Brain microvascular endothelial cell (primary cell): ENCODE data around the gene IMMP2L.

Experiments
- DNase-seq: peaks from one replicate; pipeline ENCODE4 v3.0.0-alpha.2; 2020
- H3K27ac ChIP-seq: fragments of 250-450 bp; sonication (Bioruptor Pico); 2 replicates; pipeline ENCODE4 v1.5.1; 2020; ENCODE audit warnings: mild to moderate bottlenecking, moderate library complexity
- H3K27me3 ChIP-seq: fragments of 250-450 bp; sonication (Bioruptor Pico); replicated peaks from 2 replicates; pipeline ENCODE4 v1.5.1; 2020; ENCODE audit warnings: mild to moderate bottlenecking
- H3K36me3 ChIP-seq: fragments of 250-450 bp; sonication (Bioruptor Pico); replicated peaks from 2 replicates; pipeline ENCODE4 v1.5.1; 2020; ENCODE audit warnings: mild to moderate bottlenecking
- H3K4me3 ChIP-seq: 2 replicates; pipeline ENCODE4 v1.5.1; 2011; ENCODE audit warnings: low read depth, mild to moderate bottlenecking, control low read depth, low read length, moderate library complexity
- CTCF ChIP-seq: IDR thresholded peaks from 2 replicates; pipeline ENCODE4 v1.5.1; 2011; ENCODE audit warnings: low read depth, mild to moderate bottlenecking, moderate library complexity, low read length, control low read depth, inconsistent platforms; ENCODE audit errors: missing control alignments
- in situ Hi-C: cut with HindIII; loops from 2 replicates; pipeline ENCODE4 v1.10.0; 2017; ENCODE audit warnings: low sequenced_read_pairs, low pct_ligation_motif_present

IMMP2L gene

GRCh38 chr7:111098926-111099250 lies 463.4 kb downstream of the IMMP2L start:
- H3K4me3 ChIP-seq: no peak overlapping the region
- no peak overlapping the region for H3K27ac ChIP-seq
- TF ChIP-seq CTCF: no peak
- H3K36me3 ChIP-seq: no peaks in the 10 kb centered on the region
- no peaks in the 10 kb centered on the region for H3K27me3 ChIP-seq
- no peak for DNase-seq
- in situ Hi-C loops: no loop called here

DNA sequence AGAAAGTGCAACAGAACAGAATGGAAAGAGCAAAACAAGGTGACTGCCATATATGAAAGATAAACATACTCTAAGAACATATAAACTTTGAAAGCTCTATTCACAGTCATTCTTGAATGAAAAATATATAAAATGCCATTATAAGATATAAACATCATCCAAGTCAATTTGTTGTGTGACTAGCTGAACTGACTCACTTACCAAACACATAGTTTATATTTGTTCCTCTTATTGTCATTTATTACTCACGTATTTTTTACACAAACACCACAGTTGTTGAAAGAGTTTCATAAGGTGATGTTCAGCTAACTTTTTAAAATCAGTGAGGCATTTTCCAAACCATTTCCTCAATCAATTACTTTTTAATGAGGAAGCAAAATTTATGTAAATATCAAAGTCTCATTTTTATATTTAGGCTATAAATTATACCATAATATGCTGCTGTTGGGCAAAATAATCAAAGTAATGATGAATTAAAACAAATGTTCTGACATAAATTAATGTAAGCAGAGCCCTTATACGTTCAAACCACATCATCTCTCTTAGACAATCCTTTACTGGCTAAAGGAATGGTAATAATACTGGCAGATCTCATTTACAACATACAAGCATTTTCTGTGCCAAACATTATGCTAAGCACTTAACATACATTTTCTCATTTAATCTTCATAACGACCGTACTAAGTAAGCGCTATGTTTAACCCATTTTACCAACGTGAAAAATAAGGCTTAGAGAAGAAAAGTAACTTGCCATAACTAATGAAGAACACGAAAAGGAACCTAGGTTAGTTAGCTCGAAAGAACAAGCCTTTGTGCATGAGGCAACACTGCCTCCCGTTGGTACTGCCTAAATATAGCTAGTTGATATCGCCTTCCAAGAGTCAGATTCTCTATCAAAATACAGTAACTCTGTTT lies 464.0 kb downstream of the IMMP2L start:
- no peak overlapping the region for H3K4me3 ChIP-seq
- in situ Hi-C loops: no loop called here
- TF ChIP-seq CTCF: peak; percentile 81
- DNase-seq: peak; percentile 58
- no peak overlapping the region for H3K27ac ChIP-seq
- no peaks in the 10 kb centered on the region for H3K36me3 ChIP-seq
- no peaks in the 10 kb centered on the region for H3K27me3 ChIP-seq

DNA sequence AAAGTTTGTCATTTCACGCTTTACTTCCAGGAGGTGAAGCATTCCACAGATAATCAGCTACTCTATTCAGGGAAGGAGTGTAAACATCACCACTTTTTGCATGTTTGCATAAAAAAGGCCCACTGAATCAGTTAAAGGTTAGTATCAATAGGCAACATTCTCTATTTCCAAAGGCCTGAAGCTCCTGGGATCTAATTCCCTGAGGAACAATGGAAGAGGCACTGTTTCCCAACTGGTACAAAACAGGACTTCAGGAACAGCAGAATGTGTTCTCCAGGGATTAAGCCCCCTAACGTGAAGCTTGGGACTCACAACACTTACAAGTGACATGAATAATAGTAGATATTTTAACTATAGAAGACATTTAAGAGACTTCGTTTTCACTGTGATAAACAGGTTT lies 465.3 kb downstream of the IMMP2L start:
- Histone ChIP-seq H3K27ac (no peak overlapping the region), H3K27me3 (no peaks in the 10 kb centered on the region), H3K4me3 (no peak overlapping the region), H3K36me3 (no peaks in the 10 kb centered on the region)
- DNase-seq: no peak
- no peak for TF ChIP-seq CTCF
- in situ Hi-C loops: no loop called here

GRCh38 chr7:111094419-111094818 lies 467.9 kb downstream of the IMMP2L start:
- no peak for TF ChIP-seq CTCF
- in situ Hi-C loops: no loop called here
- Histone ChIP-seq H3K36me3 (no peaks in the 10 kb centered on the region), H3K4me3 (no peak overlapping the region), H3K27ac (no peak overlapping the region), H3K27me3 (no peaks in the 10 kb centered on the region)
- DNase-seq: no peak

DNA sequence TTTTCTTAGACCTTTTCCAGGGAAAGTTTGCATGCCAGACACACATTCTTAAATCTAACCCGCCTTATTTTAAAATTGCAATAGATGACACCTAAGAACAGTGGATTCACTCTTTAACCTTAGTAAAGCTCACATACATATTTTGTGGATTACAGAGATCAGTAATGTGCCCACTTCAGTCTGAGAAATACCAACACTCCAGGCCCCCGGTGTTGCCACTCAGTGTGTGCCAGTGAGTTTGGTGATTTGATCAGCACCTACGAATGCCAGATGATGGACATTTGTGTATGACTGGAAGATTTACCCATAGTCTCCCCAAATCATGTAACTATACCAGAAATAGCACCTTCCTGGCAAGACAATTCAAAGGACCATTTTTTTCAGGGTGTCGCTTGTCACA lies 468.8 kb downstream of the IMMP2L start:
- Histone ChIP-seq H3K27ac (no peak overlapping the region), H3K4me3 (no peak overlapping the region), H3K36me3 (no peaks in the 10 kb centered on the region), H3K27me3 (no peaks in the 10 kb centered on the region)
- DNase-seq: no peak
- in situ Hi-C loops: no loop called here
- no peak for TF ChIP-seq CTCF
